ENCODE data around the gene SLC47A2.

DNA sequence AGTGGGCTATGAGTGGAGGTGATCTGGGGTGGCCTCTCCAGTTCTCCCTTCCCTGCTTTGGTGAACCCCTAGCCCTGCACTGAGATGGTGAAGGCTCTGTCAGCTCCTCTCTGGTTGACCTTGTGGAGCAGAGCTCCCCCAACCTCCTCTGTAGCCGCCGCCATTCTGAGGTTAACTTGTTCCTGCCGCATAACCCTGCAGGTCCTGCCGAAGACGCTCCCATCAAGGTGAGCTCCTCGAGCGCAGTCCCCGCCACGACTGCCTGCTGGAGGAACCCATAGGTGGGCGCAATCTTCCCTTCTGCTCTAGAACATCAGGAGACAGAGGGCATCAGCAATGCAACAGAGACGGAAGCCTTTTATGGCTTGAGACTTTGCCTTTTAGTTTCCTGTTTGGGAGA, 15.2 kb upstream of the SLC47A2 start:
- no peak for TF ChIP-seq TAF1 (IDR thresholded peaks at IDR 0.05; ENCODE audit: borderline replicate concordance, insufficient read depth, low read length)
- TF ChIP-seq, protein P1, sequence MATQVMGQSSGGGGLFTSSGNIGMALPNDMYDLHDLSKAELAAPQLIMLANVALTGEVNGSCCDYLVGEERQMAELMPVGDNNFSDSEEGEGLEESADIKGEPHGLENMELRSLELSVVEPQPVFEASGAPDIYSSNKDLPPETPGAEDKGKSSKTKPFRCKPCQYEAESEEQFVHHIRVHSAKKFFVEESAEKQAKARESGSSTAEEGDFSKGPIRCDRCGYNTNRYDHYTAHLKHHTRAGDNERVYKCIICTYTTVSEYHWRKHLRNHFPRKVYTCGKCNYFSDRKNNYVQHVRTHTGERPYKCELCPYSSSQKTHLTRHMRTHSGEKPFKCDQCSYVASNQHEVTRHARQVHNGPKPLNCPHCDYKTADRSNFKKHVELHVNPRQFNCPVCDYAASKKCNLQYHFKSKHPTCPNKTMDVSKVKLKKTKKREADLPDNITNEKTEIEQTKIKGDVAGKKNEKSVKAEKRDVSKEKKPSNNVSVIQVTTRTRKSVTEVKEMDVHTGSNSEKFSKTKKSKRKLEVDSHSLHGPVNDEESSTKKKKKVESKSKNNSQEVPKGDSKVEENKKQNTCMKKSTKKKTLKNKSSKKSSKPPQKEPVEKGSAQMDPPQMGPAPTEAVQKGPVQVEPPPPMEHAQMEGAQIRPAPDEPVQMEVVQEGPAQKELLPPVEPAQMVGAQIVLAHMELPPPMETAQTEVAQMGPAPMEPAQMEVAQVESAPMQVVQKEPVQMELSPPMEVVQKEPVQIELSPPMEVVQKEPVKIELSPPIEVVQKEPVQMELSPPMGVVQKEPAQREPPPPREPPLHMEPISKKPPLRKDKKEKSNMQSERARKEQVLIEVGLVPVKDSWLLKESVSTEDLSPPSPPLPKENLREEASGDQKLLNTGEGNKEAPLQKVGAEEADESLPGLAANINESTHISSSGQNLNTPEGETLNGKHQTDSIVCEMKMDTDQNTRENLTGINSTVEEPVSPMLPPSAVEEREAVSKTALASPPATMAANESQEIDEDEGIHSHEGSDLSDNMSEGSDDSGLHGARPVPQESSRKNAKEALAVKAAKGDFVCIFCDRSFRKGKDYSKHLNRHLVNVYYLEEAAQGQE (IDR thresholded peaks at IDR 0.05; ENCODE audit: insufficient read depth in 1 of 2, low read depth in 2 of 2, low read length in 2 of 2): no peak

Data from PFSK-1 (cell line).